Prostate gland (tissue), 2 donors: ENCODE data around the gene IRF7.

Source experiments
- POLR2A ChIP-seq: fragments of 450-650 bp; IDR thresholded peaks from one replicate; pipeline ENCODE4 v1.6.1; 2016; ENCODE audit warnings: antibody characterized with exemption, mild to moderate bottlenecking
- POLR2AphosphoS5 ChIP-seq: sonication (generic); formaldehyde crosslinking; IDR thresholded peaks from one replicate; pipeline ENCODE4 v1.6.1; 2017; ENCODE audit warnings: antibody characterized with exemption
- TF ChIP-seq, protein P1 (sequence below), 4 experiments: fragments of 200-600 bp in 2 of 4; fragments of 450-650 bp in 2 of 4; sonication (generic) in 2 of 4; IDR thresholded peaks; 1 replicate in 3 of 4; 2 replicates in 1 of 4; pipeline ENCODE4 v1.5.1; 2016 to 2019; ENCODE audit warnings: antibody characterized with exemption in 4 of 4, mild to moderate bottlenecking in 2 of 4, moderate library complexity in 2 of 4

DNA sequence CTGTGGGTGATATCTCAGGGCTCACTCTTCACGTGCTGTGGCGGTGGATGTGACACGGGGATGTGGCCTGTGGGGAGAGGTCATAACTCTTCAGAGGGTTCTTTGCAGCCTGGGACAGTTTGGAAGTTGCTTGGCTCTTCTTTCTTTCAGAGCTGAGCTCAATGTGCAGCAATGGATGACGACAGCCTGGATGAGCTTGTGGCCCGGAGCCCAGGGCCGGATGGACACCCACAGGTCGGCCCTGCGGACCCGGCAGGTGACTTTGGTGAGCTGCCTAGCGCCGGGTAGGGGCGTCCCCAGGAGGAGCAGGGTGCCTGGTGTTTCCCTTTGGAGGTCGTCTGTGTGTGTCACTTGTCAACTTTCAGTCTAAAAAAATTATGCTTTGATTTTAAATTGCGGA lies 34.4 kb downstream of the IRF7 start:
- TF ChIP-seq, protein P1, sequence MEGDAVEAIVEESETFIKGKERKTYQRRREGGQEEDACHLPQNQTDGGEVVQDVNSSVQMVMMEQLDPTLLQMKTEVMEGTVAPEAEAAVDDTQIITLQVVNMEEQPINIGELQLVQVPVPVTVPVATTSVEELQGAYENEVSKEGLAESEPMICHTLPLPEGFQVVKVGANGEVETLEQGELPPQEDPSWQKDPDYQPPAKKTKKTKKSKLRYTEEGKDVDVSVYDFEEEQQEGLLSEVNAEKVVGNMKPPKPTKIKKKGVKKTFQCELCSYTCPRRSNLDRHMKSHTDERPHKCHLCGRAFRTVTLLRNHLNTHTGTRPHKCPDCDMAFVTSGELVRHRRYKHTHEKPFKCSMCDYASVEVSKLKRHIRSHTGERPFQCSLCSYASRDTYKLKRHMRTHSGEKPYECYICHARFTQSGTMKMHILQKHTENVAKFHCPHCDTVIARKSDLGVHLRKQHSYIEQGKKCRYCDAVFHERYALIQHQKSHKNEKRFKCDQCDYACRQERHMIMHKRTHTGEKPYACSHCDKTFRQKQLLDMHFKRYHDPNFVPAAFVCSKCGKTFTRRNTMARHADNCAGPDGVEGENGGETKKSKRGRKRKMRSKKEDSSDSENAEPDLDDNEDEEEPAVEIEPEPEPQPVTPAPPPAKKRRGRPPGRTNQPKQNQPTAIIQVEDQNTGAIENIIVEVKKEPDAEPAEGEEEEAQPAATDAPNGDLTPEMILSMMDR (IDR thresholded peaks at IDR 0.05): no peak
- TF ChIP-seq POLR2AphosphoS5 (no peak), POLR2A (no peak)
